Measurements from ENCODE around the gene TSPAN1.
A peak's percentile ranks its signal among the peaks of the same experiment; 100 is the strongest.

TSPAN1 gene

DNA sequence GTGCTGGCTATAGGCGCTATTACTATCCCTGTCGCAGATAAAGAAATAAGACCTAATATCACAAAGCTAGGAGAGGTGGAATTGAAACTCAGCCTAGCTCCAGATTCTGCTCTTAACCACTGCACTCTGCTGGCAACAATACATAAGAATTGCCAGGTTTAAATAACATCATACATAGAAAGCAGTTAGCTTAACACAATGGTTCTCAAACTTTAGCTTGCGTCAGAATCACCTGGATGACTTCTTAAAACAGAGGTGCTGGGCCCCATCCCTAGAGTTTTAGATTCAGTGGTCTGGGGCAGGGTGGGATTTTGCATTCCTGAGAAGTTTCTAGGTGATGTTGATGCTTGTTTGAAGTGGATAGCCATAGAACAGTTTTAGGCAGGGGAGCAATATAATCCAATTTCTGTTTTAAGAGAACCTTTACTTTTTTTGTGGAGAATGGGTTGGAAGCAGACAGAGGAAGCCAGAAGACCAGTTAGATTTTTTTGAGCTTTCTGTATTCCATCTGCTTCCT, 24.4 kb downstream of the TSPAN1 start:
- H3K4me2 ChIP-seq (ENCODE audit: low read depth, low read length, poor library complexity, severe bottlenecking) = peak overlapping the region; percentile 89
- no peaks in the 10 kb centered on the region for H3K27me3 ChIP-seq (ENCODE audit: insufficient read depth, low read length, poor library complexity, severe bottlenecking)
- no peaks in the 10 kb centered on the region for H3K9me3 ChIP-seq (ENCODE audit: insufficient read depth, low read depth, low read length)
- H3K36me3 ChIP-seq (ENCODE audit: insufficient read depth, low read length) = no peaks in the 10 kb centered on the region
- no peak for TF ChIP-seq EZH2phosphoT487 (IDR thresholded peaks at IDR 0.05; ENCODE audit: borderline replicate concordance)
- TF ChIP-seq, protein P1, sequence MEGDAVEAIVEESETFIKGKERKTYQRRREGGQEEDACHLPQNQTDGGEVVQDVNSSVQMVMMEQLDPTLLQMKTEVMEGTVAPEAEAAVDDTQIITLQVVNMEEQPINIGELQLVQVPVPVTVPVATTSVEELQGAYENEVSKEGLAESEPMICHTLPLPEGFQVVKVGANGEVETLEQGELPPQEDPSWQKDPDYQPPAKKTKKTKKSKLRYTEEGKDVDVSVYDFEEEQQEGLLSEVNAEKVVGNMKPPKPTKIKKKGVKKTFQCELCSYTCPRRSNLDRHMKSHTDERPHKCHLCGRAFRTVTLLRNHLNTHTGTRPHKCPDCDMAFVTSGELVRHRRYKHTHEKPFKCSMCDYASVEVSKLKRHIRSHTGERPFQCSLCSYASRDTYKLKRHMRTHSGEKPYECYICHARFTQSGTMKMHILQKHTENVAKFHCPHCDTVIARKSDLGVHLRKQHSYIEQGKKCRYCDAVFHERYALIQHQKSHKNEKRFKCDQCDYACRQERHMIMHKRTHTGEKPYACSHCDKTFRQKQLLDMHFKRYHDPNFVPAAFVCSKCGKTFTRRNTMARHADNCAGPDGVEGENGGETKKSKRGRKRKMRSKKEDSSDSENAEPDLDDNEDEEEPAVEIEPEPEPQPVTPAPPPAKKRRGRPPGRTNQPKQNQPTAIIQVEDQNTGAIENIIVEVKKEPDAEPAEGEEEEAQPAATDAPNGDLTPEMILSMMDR (conservative IDR thresholded peaks at IDR 0.05; ENCODE audit: low read length) = no peak
- H3K9ac ChIP-seq (ENCODE audit: low read depth, low read length, poor library complexity, severe bottlenecking) = peak overlapping the region; percentile 75
- H2AFZ ChIP-seq (ENCODE audit: low read length) = no peak overlapping the region
- H4K20me1 ChIP-seq (ENCODE audit: insufficient read depth, low read length, poor library complexity, severe bottlenecking) = no peaks in the 10 kb centered on the region
- H3K4me1 ChIP-seq (ENCODE audit: insufficient read depth, low read length, poor library complexity, severe bottlenecking) = peaks cover 15% of the 10 kb centered on the region
- H3K9me2 ChIP-seq (replicated peaks; ENCODE audit: low read depth, low read length) = no peaks in the 10 kb centered on the region
- H3K4me3 ChIP-seq (ENCODE audit: low read length, poor library complexity, severe bottlenecking) = peak overlapping the region; percentile 97
- no peaks in the 10 kb centered on the region for H3F3A ChIP-seq (ENCODE audit: low read depth)
- peaks cover 7% of the 10 kb centered on the region; the same call in 1 of the 2 replicates for H3K79me2 ChIP-seq (ENCODE audit: insufficient read depth, low read length)

DNA sequence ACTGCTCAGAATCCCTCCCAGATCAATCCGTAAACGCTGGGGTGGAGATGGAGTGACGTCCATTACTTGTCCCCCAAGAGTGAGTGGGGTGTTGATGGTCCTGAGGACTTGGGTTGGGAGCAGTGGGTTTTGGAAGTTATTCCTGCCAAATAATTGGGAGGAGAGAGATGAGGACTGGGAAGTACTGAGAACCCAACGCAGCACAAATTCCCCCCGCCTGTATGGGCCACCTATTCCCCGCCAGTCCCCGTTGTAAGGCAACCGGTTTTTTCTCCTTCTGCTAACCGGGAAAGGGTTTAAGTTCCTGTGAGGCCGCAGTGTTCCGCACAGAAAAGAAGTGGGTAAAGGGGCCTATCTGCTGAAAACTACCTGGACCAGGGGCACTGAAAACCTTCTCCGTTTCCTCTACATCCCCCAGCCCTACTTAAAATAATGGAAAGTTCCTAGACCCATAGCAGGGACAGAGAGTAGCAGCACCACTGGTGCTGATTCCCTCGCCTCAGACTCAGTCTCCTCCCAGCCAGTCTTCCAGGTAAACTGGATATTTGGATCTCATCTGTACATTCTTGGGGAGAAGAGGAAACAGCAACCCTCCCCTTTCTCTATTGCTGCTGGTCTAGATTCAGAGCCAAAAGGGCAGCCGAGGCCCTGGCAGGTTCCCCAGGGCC, 29.0 kb downstream of the TSPAN1 start:
- Histone ChIP-seq H3K4me2 (ENCODE audit: low read depth, low read length, poor library complexity, severe bottlenecking) (peak overlapping the region; percentile 41), H3K9ac (ENCODE audit: low read depth, low read length, poor library complexity, severe bottlenecking) (no peak overlapping the region)

DNA sequence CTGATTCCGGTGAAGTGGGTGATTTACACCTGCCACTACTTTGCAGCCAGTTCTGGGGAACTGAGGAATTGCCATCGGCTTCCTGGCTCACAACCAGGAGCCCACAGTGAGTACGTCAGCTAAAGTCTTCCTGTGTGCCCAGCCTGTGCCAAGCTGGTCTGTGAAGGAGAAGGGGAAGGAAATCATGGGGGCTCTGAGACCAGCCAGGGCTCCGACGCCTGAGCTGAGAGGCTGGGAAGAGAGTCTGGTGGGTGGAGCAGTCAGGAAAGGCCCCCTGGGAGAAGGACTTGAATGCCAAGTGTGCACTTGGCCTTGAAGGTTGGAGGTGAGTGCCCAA, 29.5 kb downstream of the TSPAN1 start:
- Histone ChIP-seq H3F3A (ENCODE audit: low read depth) (no peaks in the 10 kb centered on the region), H3K36me3 (ENCODE audit: insufficient read depth, low read length) (no peaks in the 10 kb centered on the region), H3K4me1 (ENCODE audit: insufficient read depth, low read length, poor library complexity, severe bottlenecking) (peaks cover under 1% of the 10 kb centered on the region), H3K4me2 (ENCODE audit: low read depth, low read length, poor library complexity, severe bottlenecking) (no peak overlapping the region), H3K79me2 (ENCODE audit: insufficient read depth, low read length) (no peaks in the 10 kb centered on the region), H3K9me2 (replicated peaks; ENCODE audit: low read depth, low read length) (no peaks in the 10 kb centered on the region), H3K4me3 (ENCODE audit: low read length, poor library complexity, severe bottlenecking) (no peak overlapping the region), H4K20me1 (ENCODE audit: insufficient read depth, low read length, poor library complexity, severe bottlenecking) (no peaks in the 10 kb centered on the region), H2AFZ (ENCODE audit: low read length) (no peak overlapping the region), H3K27me3 (ENCODE audit: insufficient read depth, low read length, poor library complexity, severe bottlenecking) (no peaks in the 10 kb centered on the region), H3K9me3 (ENCODE audit: insufficient read depth, low read depth, low read length) (no peaks in the 10 kb centered on the region), H3K9ac (ENCODE audit: low read depth, low read length, poor library complexity, severe bottlenecking) (no peak overlapping the region)
- TF ChIP-seq, protein P1 (conservative IDR thresholded peaks at IDR 0.05; ENCODE audit: low read length) = no peak
- no peak for TF ChIP-seq EZH2phosphoT487 (IDR thresholded peaks at IDR 0.05; ENCODE audit: borderline replicate concordance)

More for the DNA sequence above, 29.0 kb downstream of the TSPAN1 start:
- no peak overlapping the region for H3K4me3 ChIP-seq (ENCODE audit: low read length, poor library complexity, severe bottlenecking)
- TF ChIP-seq, protein P1 (conservative IDR thresholded peaks at IDR 0.05; ENCODE audit: low read length) = no peak
- TF ChIP-seq EZH2phosphoT487 (IDR thresholded peaks at IDR 0.05; ENCODE audit: borderline replicate concordance) = no peak
- H3K27me3 ChIP-seq (ENCODE audit: insufficient read depth, low read length, poor library complexity, severe bottlenecking) = no peaks in the 10 kb centered on the region
- no peaks in the 10 kb centered on the region for H4K20me1 ChIP-seq (ENCODE audit: insufficient read depth, low read length, poor library complexity, severe bottlenecking)
- no peaks in the 10 kb centered on the region for H3K9me3 ChIP-seq (ENCODE audit: insufficient read depth, low read depth, low read length)
- H3F3A ChIP-seq (ENCODE audit: low read depth) = no peaks in the 10 kb centered on the region
- no peaks in the 10 kb centered on the region for H3K36me3 ChIP-seq (ENCODE audit: insufficient read depth, low read length)
- H3K4me1 ChIP-seq (ENCODE audit: insufficient read depth, low read length, poor library complexity, severe bottlenecking) = peaks cover 4% of the 10 kb centered on the region
- H3K79me2 ChIP-seq (ENCODE audit: insufficient read depth, low read length) = no peaks in the 10 kb centered on the region
- H2AFZ ChIP-seq (ENCODE audit: low read length) = peak overlapping the region; percentile 72; the same call in 1 of the 2 replicates
- H3K9me2 ChIP-seq (replicated peaks; ENCODE audit: low read depth, low read length) = no peaks in the 10 kb centered on the region
